B cell (primary cell): ENCODE data around the gene ITGB3BP. TPM values are rescaled to one million over a fixed set of nuclear protein-coding genes. Genes with fewer than 3 reads are reported as not detected.

Source experiments
- ATAC-seq: fragments of 200-7000 bp; cut with Tn5 transposase; one replicate; pipeline ENCODE4 v1.10.0; 2021; ENCODE audit warnings: low read depth, mild to moderate bottlenecking, moderate number of reproducible peaks, moderate library complexity
- CTCF ChIA-PET: fragments of 350-600 bp; sonication (Branson Sonifier 250); formaldehyde crosslinking; loops from one replicate; lab custom pipeline; 2021; ENCODE audit warnings: antibody characterized with exemption, inconsistent platforms; lab: Charles Lee
- POLR2A ChIA-PET: fragments of 350-600 bp; sonication (Branson Sonifier 250); formaldehyde crosslinking; loops from one replicate; lab custom pipeline; 2021; ENCODE audit warnings: antibody characterized with exemption; lab: Charles Lee
- DNase-seq: peaks from one replicate; pipeline ENCODE4 v3.0.0; 2013
- H2AFZ ChIP-seq: 2 replicates; pipeline ENCODE4 v1.6.1; 2012; ENCODE audit warnings: mild to moderate bottlenecking, low read depth, low read length; ENCODE audit not compliant: insufficient read depth, poor library complexity, severe bottlenecking
- H3K27ac ChIP-seq, 2 donors: 1 replicate in 1 of 2; 2 replicates in 1 of 2; pipeline ENCODE4 v1.5.1; 2012 to 2013; ENCODE audit warnings: low read length in 2 of 2, mild to moderate bottlenecking in 2 of 2, moderate library complexity in 1 of 2
- H3K27me3 ChIP-seq, 4 experiments: fragments of 200-600 bp in 1 of 4; sonication (generic) in 1 of 4; replicated peaks in 1 of 4; 1 replicate in 2 of 4; 2 replicates in 2 of 4; pipeline versions ENCODE4 v1.6.1 to v1.7.0; 2013 to 2016; ENCODE audit warnings: low read length in 3 of 4, mild to moderate bottlenecking in 2 of 4, mixed read lengths in 1 of 4, moderate library complexity in 1 of 4; ENCODE audit not compliant: insufficient read depth in 4 of 4, control insufficient read depth in 3 of 4; ENCODE audit errors: control extremely low read depth in 1 of 4
- H3K36me3 ChIP-seq, 2 experiments: replicated peaks in 1 of 2; 1 replicate in 1 of 2; 2 replicates in 1 of 2; pipeline versions ENCODE4 v1.6.1 to v1.7.1; 2013; ENCODE audit warnings: low read length in 1 of 2; ENCODE audit not compliant: insufficient read depth in 2 of 2, control insufficient read depth in 1 of 2; ENCODE audit errors: control extremely low read depth in 1 of 2, extremely low read depth in 1 of 2
- H3K4me1 ChIP-seq, 2 donors: fragments of 200-600 bp in 1 of 2; sonication (generic) in 1 of 2; 1 replicate in 1 of 2; 2 replicates in 1 of 2; pipeline versions ENCODE4 v1.5.1 to v1.6.1; 2013 to 2017; ENCODE audit warnings: low read length in 2 of 2; ENCODE audit not compliant: control insufficient read depth in 2 of 2, insufficient read depth in 2 of 2
- H3K4me2 ChIP-seq: replicated peaks from 2 replicates; pipeline ENCODE3; 2012; ENCODE audit warnings: mild to moderate bottlenecking, low read depth, low read length; ENCODE audit not compliant: poor library complexity, severe bottlenecking
- H3K4me3 ChIP-seq, 5 experiments: fragments of 200-600 bp in 1 of 5; sonication (generic) in 1 of 5; 1 replicate in 3 of 5; 2 replicates in 2 of 5; pipeline versions ENCODE4 v1.5.1 to v1.7.0; 2011 to 2016; ENCODE audit warnings: low read length in 4 of 5, mild to moderate bottlenecking in 4 of 5, low read depth in 2 of 5, control low read depth in 1 of 5, moderate library complexity in 1 of 5; ENCODE audit not compliant: insufficient read depth in 1 of 5; ENCODE audit errors: control extremely low read depth in 1 of 5, extremely low read depth in 1 of 5
- H3K79me2 ChIP-seq: fragments of 200-600 bp; sonication (generic); one replicate; pipeline ENCODE4 v1.6.0; 2016; ENCODE audit warnings: low read length; ENCODE audit not compliant: control insufficient read depth, insufficient read depth
- H3K9ac ChIP-seq: fragments of 200-600 bp; sonication (generic); 2 replicates; pipeline ENCODE4 v1.6.1; 2017; ENCODE audit warnings: mild to moderate bottlenecking, low read length, moderate library complexity
- H3K9me3 ChIP-seq, 3 donors: one replicate each; pipeline versions ENCODE4 v1.6.1 to v1.7.1; 2013; ENCODE audit warnings: low read length in 2 of 3; ENCODE audit not compliant: control insufficient read depth in 2 of 3, insufficient read depth in 1 of 3; ENCODE audit errors: control extremely low read depth in 1 of 3
- H4K20me1 ChIP-seq: 2 replicates; pipeline ENCODE4 v1.6.0; 2012; ENCODE audit warnings: mild to moderate bottlenecking, low read length; ENCODE audit not compliant: insufficient read depth, control insufficient read depth, poor library complexity, severe bottlenecking
- H3K27ac Mint-ChIP-seq: one replicate; pipeline ENCODE4 v1.8.0; 2021; ENCODE audit warnings: mixed read lengths
- H3K27me3 Mint-ChIP-seq: one replicate; pipeline ENCODE4 v1.8.0; 2021; ENCODE audit warnings: mixed read lengths
- H3K4me1 Mint-ChIP-seq: one replicate; pipeline ENCODE4 v1.8.0; 2021; ENCODE audit warnings: mixed read lengths
- H3K4me3 Mint-ChIP-seq: one replicate; pipeline ENCODE4 v1.8.0; 2021; ENCODE audit warnings: mixed read lengths
- H3K9me3 Mint-ChIP-seq: one replicate; pipeline ENCODE4 v1.8.0; 2022; ENCODE audit warnings: mixed read lengths; ENCODE audit not compliant: insufficient read depth
- EZH2 ChIP-seq: IDR thresholded peaks from 2 replicates; pipeline ENCODE4 v1.6.1; 2012; ENCODE audit warnings: borderline replicate concordance, low read depth, mild to moderate bottlenecking, moderate library complexity, low read length; ENCODE audit not compliant: insufficient read depth, poor library complexity, severe bottlenecking
- WGBS: methylation state at CpG from one replicate; pipeline ENCODE4 v1.1.5; 2013; ENCODE audit warnings: missing lambda C conversion rate; ENCODE audit not compliant: insufficient coverage; 5-methylcytosine and 5-hydroxymethylcytosine counted together
- intact Hi-C: fragments of 100-400 bp; cut with micrococcal nuclease; formaldehyde crosslinking; loops from one replicate; pipeline ENCODE4 v1.10.0; 2022
- polyA plus RNA-seq: library from polyadenylated mRNA; depleted of rRNA; stranded (reverse); fragments of >200 nt; gene quantifications from 2 replicates; pipeline ENCODE4 v1.2.3, GENCODE V29; 2012
- total RNA-seq, 2 donors: library from RNA; stranded (reverse); fragments of 120-200 nt in 1 of 2; gene quantifications; 1 replicate in 1 of 2; 2 replicates in 1 of 2; pipeline versions ENCODE4 v1.2.3 to v1.2.4, GENCODE V29; 2013 to 2022
- TF ChIP-seq, protein P1 (sequence below): fragments of 200-600 bp; IDR thresholded peaks from one replicate; pipeline ENCODE4 v1.8.0; 2022; ENCODE audit warnings: antibody characterized with exemption, mild to moderate bottlenecking

Gene ITGB3BP
- total and polyA plus RNA-seq, 2 donors (not counting 1 experiment from before 2014, with no cell fraction given), result 12.7 to 37.4 TPM

GRCh38 chr1:63408331-63408730 is 114.7 kb downstream of the ITGB3BP start:
- Histone ChIP-seq H3K9ac (no peak overlapping the region), H3K4me3 (no peak overlapping the region), H3K79me2 (no peaks in the 10 kb centered on the region), H3K27ac (no peak overlapping the region), H3K27me3 (no peaks in the 10 kb centered on the region), H3K36me3 (peaks cover 13 to 22% of the 10 kb centered on the region in 2 experiments), H4K20me1 (no peaks in the 10 kb centered on the region), H2AFZ (no peak overlapping the region), H3K4me2 (no peak overlapping the region), H3K9me3 (no peaks in the 10 kb centered on the region), H3K4me1 (no peaks in the 10 kb centered on the region)
- ChIA-PET CTCF (no interaction called here), POLR2A (no interaction called here)
- TF ChIP-seq EZH2, result no peak
- TF ChIP-seq, protein P1, sequence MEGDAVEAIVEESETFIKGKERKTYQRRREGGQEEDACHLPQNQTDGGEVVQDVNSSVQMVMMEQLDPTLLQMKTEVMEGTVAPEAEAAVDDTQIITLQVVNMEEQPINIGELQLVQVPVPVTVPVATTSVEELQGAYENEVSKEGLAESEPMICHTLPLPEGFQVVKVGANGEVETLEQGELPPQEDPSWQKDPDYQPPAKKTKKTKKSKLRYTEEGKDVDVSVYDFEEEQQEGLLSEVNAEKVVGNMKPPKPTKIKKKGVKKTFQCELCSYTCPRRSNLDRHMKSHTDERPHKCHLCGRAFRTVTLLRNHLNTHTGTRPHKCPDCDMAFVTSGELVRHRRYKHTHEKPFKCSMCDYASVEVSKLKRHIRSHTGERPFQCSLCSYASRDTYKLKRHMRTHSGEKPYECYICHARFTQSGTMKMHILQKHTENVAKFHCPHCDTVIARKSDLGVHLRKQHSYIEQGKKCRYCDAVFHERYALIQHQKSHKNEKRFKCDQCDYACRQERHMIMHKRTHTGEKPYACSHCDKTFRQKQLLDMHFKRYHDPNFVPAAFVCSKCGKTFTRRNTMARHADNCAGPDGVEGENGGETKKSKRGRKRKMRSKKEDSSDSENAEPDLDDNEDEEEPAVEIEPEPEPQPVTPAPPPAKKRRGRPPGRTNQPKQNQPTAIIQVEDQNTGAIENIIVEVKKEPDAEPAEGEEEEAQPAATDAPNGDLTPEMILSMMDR, result no peak
- H3K4me3 Mint-ChIP-seq, result no peak overlapping the region
- no peaks in the 10 kb centered on the region for H3K27me3 Mint-ChIP-seq
- no peak for DNase-seq
- ATAC-seq, result no peak
- intact Hi-C loops, result no loop called here
- H3K27ac Mint-ChIP-seq, result no peak overlapping the region
- H3K9me3 Mint-ChIP-seq, result no peaks in the 10 kb centered on the region
- WGBS, result no CpG with 5 or more reads among the region's 4 CpGs
- H3K4me1 Mint-ChIP-seq, result no peaks in the 10 kb centered on the region

- Histone ChIP-seq H3K4me2 (no peak overlapping the region), H3K4me1 (no peaks in the 10 kb centered on the region), H3K9ac (no peak overlapping the region), H3K27ac (no peak overlapping the region), H3K36me3 (peaks cover 12 to 20% of the 10 kb centered on the region in 2 experiments), H4K20me1 (no peaks in the 10 kb centered on the region), H3K27me3 (no peaks in the 10 kb centered on the region), H2AFZ (no peak overlapping the region), H3K79me2 (no peaks in the 10 kb centered on the region), H3K9me3 (no peaks in the 10 kb centered on the region), H3K4me3 (no peak overlapping the region)
- no peak for DNase-seq
- ChIA-PET CTCF (no interaction called here), POLR2A (no interaction called here)
- no peaks in the 10 kb centered on the region for H3K27me3 Mint-ChIP-seq
- intact Hi-C loops, result no loop called here
- no peak for ATAC-seq
- H3K4me3 Mint-ChIP-seq, result no peak overlapping the region
- H3K4me1 Mint-ChIP-seq, result no peaks in the 10 kb centered on the region
- no peak overlapping the region for H3K27ac Mint-ChIP-seq
- no peak for TF ChIP-seq EZH2
- TF ChIP-seq, protein P1, result no peak
- H3K9me3 Mint-ChIP-seq, result no peaks in the 10 kb centered on the region
Observed at GRCh38 chr1:63407002-63407401, 116.0 kb downstream of the ITGB3BP start.
